HG03342 (cell line): Measurements from ENCODE around the gene JAK1.
"Not testable (repeated sequence)": the region's sequence is repeated elsewhere in the genome, so short reads cannot be mapped to it uniquely, and the experiment has no call there.

Source experiments
- ATAC-seq: cut with Tn5 transposase; IDR thresholded peaks from one replicate; pipeline ENCODE4 v1.9.1; 2021; ENCODE audit warnings: mild to moderate bottlenecking, moderate library complexity; ENCODE audit not compliant: unreplicated experiment

The JAK1 gene

DNA sequence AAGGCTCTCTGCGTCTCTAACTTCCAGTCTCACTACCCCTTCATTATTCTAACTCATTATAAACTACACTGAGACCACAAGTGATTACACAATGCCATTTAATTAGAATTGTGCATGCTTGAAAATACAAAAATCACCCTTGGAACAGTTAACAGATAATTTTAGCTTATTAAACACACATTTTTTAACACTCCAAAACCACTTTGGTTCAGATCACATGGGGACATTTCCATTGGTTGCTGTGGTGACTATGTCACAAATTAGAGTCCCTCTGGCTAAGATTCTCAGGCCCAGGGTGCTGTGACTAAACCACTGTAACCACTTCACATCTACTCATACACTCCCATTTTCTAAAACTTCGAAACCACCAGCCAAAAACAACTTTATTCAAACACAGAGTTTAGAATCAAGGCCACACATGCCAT, 43.0 kb downstream of the JAK1 start:
- no peak for ATAC-seq

DNA sequence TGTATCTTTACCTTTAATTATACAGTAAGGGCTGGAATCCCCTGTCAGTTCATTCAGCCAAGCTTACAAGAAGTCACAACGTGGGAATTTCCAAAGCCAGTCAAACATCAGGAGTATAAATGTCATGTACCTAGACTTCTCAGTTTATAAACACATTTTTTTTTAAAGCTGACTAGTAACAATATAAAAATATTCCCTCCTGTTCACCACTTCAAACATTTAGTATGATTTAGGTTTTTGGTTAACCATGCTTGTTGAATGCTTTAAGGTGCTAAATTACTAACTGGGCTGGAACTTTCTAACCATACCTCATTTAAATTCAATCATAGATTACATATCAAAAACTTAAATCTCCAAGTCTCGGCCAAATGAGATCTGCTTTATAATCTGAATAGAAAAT, 44.0 kb downstream of the JAK1 start:
- ATAC-seq: no peak

DNA sequence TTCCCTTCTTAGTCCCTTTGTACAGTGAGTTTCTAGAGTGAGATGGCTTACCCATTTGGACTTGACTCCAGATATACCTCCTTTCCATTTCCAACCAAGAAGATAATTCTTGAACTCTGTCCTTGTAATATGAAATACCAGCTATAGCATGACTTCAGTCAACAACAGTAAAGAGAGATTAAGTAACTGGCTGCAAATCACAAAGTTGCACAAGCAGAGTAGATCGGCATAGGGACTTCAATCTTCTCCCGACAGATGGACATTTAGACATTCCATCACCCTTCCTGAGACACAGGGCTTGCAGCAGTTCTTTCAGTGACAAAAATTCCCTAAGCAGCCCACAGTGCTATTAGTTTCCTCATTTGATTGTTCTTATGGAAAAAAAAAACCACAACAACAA, 44.6 kb downstream of the JAK1 start:
- ATAC-seq: no peak

DNA sequence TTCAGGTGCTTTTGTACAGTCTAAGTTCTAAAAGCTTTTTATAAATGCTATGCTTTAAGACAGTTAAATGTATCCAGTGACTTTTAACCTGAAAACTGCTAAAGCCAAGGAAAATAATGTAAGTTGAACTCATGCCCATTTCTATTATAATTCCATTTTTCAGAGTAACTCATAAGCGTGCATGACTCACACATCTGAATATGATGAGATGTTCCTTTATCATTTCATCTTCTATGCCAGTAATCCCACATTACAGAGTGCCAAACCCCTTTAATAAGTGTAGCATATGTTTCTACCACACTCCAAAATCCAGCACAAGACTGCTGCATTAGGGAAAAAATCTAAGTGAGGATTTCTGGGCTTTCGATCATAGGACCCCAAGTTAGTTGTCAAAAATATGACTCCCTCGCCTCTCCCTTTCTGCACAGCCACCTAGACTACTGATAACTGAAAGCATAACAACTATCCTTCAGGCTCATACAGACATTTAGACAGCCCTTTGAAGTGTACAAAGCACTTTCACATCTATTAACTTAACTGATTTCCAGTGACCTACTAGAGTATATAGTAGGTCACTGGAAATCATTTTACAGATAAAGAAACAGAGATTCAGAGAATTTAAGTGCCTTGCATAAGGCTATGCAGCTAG, 45.3 kb downstream of the JAK1 start:
- ATAC-seq: no peak

DNA sequence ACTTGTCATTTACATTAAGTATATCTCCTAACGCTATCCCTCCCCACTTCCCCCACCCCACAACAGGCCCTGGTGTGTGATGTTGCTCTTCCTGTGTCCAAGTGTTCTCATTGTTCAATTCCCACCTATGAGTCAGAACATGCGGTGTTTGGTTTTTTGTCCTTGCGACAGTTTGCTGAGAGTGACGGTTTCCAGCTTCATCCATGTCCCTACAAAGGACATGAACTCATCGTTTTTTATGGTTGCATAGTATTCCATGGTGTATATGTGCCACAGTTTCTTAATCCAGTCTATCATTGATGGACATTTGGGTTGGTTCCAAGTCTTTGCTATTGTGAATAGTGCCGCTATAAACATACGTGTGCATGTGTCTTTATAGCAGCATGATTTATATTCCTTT, 47.2 kb downstream of the JAK1 start:
- not testable (repeated sequence) for ATAC-seq

DNA sequence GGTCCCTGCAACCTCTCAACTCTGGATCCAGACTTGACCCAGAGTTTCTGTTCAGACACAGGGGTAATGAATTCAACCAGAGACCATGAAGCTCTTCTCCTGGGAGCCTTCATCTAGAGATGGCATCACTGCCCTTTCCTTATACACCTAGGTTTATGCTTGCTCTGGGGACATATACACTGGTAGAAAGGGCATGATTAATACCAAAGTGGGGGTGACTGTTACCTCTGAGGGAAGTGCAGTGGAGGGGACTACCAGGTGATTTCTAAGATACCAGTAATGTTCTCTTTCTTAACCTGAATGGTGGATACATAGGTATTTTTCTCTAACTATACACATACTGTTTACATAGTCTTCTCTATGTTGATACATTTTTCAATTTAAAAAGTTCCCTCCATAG, 48.4 kb downstream of the JAK1 start:
- no peak for ATAC-seq

DNA sequence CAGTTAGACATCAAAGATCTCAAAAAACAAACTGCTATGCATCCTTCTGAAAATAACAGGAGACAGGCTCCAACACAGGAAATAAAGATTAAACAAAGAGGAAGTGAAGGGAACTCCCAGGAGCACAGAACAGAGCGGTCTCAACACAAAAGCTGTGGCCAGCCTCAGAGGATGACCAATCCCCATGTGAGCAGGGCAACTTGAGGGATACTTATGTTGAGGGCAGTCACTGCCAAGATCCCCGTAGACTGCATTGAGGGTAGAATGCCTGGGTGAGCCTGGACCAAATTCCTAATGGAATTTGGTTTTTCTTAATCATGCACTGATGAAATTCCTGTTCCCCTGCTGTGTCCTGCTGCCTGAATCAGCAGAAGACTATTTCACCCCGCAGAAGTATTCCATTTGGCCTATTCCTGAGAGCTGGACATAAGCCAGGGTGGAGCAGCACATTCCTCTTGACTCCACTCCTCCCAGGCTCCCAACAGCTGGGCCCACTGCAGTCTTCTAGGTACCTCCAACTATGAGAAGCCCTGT, 49.0 kb downstream of the JAK1 start:
- ATAC-seq: no peak

DNA sequence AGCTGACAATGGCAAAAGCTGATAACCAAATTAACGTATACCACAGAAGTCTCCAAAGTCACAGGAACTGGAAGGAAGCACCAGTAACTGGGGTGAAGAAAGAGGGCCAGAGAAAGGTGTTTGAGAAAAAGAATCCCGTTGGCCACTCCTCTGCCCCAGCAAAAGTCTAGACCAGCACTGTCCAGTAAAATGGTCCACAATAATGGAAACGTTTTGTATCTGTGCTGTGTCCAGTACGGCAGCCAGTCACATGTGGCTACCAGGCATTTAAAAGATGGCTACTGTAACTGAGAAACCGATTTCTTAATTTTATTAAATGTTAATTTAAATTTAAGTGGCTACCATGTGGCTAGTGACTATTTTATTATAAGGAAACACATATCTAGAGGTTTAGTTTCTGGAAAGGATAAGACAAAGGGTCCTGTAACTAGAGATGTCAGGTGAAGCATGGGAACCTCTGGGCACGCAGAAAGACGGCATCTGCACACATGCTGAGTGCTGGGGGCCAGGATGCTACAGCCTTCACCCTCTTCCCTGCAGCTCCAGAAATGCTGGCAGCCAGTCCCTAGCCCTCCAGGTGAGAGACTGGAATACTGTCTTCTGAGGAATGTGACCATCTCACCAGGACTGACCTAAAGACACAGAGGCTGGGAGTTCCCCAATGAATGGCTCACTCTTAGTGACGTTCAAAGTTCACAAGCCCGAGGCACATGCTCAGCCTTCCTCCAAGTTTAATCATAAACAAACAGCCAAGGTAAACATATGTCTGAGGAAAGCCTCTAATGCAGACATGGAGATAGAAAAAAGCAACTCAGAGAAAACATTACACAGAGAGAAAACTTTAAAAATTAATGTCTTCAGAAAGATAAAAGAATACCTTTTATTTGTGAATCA, 50.7 kb downstream of the JAK1 start:
- ATAC-seq: no peak

DNA sequence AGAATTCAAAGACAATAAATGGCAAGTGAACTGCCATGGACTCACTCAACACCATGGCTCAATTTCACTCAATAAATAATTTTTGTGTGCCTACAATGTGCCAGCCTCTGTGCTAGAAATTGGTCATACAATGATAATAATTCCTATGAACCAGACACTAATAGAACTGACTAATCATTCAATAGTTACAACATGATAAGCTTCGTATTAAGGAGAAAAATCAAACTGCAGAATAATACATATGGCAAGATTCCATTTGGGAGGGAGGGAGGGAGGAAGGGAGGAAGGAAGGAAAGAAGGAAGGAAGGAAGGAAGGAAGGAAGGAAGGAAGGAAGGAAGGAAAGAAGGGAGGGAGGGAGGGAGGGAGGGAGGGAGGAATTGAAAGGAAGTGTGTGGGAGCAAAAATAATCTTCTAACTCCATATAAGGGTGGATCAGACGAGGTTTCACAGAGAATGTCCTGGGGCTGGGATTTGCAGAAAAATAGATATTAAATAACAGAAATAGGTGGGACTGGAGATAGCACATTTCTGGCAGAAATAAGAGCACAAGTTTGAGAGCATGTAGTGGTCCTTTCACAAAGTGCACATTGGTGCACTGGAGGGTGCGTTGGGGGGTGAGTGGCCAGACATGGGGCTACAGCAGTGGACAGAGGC, 52.9 kb downstream of the JAK1 start:
- no peak for ATAC-seq

DNA sequence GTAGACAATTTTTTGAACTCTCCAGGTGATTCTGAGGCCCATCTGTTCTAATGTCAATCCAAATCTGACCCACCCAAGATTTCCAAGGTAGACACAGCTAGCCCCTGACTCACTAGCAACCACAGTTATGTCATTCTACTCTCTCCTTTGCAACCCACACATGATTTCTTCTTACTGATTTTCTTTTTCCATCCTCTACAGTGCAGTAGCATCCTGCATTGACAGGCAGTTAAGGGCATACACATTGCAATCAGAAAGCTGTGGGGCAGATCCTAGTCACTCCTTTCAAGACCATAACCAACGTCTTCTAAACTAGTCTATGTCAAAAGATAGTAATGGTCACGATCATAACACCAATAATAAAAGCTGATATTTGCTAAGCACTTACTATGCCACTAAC, 54.2 kb downstream of the JAK1 start:
- no peak for ATAC-seq

DNA sequence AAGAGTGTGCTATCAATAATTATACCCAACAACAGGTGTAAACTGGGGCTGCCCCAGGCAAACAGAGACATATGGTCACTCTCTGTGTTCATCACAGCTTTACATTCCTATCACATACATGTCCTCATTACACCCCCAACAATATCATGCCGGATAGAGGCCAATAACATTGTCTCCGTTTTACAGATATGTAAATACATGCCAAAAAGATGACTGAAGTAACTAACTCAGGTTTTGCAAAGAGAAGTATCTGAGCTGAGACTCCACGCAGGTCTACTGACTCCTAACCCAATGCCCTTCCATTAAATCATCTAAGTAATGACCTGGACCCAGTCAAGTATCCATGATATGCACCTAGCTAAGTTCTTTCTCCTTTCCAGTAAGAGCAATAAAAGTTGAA, 55.0 kb downstream of the JAK1 start:
- ATAC-seq: no peak

DNA sequence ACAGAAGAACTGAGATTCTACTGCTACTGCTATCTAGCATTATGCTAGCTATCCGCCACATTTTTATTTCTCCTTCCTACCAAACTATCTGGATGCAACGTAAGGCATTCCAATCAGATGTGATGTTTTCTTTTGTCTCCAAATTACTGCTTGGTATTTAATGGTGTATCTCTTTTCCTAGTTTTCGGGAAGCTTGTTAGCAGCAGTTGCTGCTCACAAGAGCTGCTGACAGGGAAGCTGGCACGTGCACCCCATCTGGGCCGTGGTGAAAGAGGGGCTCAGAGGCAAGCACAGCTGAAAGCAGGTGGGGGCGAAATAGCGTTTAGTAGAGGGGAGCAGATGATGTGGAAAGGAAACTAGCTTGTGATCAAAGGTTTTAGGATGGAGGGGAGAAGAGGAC, 57.3 kb downstream of the JAK1 start:
- ATAC-seq: no peak

DNA sequence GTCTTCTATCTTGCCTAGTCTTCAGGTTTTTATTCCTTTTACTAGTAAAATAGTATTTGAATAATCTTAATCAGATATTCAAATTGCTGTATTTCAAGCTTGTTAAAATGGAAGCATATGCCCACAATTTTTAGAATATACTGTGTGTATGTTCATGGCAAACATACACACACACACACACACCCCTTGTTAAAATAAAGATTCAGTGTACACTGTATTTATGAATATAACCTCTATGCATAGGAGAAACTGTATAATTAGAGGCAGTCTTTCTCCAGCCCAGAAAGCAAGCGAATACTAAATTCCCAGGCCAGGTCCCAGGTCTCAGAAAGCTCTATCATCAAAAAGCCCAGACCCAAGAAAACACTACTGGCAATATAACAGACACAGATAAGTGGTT, 57.8 kb downstream of the JAK1 start:
- no peak for ATAC-seq

DNA sequence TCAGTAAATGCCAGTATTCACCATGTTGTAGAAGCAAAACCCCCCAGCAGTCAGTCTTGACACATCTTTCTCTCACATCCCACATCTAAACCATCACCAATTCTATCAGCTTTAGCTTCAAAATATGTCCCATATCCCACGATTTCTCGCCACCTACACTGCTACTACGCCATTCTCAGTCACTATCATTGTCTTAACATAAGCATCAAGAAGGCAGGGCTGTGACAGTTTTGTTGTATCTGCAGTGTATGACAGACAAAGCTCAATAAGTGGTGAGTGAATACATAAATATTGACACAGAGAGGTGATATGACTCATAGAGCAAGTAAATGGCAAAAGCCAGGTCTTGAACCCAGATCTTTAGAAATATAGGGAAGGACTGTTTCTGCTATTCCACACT, 59.9 kb downstream of the JAK1 start:
- ATAC-seq: no peak

DNA sequence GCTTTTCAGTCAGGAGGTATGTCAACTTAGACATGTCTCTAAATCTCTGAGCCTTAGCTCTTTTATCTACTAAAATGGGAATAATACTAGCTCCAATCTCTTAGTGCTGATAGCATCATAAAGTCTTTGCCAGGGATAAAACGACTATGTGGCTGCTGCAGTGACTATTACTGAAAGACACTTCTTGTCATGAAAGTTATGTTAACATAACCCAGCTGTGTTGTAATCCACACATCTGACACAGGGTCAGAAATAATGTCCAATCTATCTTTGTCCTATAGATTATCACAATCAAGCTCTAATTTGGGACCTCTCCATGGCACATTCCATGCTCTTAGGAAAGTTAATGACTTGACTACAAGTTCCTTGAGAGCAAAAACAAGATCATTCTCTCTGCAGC, 62.8 kb downstream of the JAK1 start:
- ATAC-seq: no peak

DNA sequence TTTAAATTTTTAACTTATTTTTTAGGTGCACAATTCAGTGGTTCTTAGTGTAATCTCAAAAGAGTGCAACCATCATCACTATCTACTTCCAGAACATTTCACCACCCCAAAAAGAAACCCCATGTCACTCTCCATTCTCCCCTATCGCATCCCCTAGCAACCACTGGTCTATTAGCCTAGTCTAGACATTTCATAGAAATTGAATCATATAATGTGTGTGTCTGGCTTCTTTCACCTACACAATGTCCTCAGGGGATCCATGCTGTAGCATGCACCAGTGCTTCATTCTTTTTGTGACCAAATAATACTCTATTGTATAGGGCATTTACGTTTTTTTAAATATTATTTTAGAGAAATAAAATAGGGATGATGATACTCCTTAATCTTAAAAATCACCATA, 64.7 kb downstream of the JAK1 start:
- ATAC-seq: no peak

DNA sequence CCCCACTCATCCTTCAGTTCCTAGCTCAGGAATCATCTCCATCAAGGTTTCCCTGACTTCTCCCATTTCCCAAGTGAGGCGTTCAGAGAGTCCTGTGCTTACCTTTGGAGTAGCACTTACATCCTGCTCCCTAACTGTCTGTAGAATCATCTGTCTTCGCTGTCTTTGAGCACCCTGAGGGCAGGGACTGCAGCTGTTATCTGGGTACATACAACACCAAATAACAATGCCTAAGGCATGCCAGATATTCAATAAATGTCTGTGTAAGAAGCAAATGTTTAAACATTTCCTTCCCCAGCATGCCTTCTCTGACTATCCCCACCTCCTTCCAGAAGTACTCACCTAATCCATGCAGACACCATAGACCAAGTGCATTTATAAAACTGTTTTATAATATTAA, 65.4 kb downstream of the JAK1 start:
- no peak for ATAC-seq

DNA sequence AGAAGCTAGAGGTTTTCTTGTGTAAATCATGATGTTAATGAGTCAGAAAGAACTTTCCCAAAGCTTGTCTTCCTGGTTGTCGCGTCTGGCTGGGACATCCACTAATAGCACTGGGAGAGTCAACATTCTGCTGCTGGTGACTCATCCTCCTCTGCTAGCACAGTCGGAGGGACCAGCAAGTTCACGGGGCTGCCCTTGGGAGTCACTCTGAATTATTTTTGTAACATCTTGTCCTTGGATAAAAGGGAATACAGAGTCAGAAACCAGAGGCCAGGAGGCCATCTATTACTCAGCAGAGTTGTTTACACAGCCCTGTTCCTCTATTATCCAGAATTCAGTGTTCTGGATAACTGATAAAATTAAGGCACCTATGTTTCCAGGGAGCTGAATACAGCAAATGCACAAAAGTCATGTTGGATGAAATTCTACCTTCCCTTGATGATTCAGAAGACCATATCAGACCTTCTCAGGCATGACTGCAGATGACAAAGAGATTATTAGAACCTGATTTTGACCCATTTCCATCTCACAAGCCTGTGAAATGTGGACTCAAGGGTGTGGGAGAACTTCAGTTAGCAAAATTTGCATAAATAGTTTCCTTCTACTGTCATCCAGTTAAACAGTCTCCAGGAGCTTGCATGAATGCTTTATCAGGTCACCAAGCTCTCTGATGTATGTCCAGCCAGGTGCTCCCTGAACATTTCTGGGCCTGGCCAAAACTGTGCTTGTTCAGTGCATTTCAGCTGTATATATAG, 68.1 kb downstream of the JAK1 start:
- ATAC-seq: peak; percentile 74

DNA sequence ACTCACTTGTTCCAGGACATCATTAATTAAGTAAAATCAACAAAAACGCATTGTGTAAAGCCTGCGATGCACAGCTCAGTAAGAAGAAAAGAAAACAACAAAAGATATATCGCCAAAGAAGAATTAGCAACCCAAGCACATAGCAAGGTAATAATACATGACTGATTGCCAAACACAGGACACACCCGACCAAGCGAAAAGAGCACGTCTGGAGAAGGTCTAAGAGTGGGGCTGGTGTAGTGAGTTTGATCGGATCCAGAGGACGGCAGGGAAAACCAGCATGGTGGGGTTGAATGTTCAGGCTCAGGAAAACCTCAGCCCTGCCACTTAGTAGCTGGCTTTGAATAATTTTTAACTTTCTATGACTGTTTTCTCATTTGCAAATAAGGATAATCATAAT, 69.8 kb downstream of the JAK1 start:
- no peak for ATAC-seq

DNA sequence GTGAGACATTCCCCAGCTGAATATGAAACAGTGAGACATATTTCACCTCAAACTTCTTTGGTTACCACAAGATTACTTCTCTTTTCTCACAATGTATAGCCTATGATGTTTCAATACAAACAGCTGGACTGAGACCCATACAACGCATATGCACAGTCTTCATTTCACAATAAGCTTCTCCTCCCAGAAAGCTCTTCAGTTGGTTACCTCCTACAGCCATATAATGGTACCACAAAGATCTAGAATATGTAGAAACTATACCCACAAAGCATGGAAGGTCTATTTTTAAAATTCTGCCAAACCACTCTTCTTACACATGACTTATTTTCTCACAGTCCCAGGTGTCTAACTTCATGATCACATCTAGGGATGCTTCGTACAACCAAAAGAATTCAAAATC, 70.8 kb downstream of the JAK1 start:
- peak; percentile 67 for ATAC-seq
